Measurements from ENCODE around the gene SAFB2.

SAFB2 gene

GRCh38 chr19:5622465-5623396 is at the start of gene SAFB2, which contains the start of gene SAFB:
TSS of gene SAFB2 (minus strand) at chr19:5622776. CDS start at chr19:5622715, 61 bp downstream.
TSS of gene SAFB (plus strand) at chr19:5623083. CDS start at chr19:5623206, 123 bp downstream.
- Histone ChIP-seq H3K9ac (ENCODE audit: low read depth in 1 of 2, low read length in 2 of 2) (peak within 1 kb of the TSS; percentile 90 to 97), H3K4me3 (ENCODE audit: low read length in 2 of 2) (peak within 1 kb of the TSS; percentile 96 to 98), H3K27ac (ENCODE audit: low read depth in 2 of 2, low read length in 2 of 2) (peak within 1 kb of the TSS; percentile 96), H3K9me3 (ENCODE audit: control insufficient read depth in 2 of 2, low read length in 2 of 2) (no peaks in the 10 kb centered on the region), H3K36me3 (ENCODE audit: control insufficient read depth in 2 of 2, insufficient read depth in 2 of 2, low read length in 2 of 2) (peaks cover 35 to 51% of the 10 kb centered on the region in 2 donors), H3K27me3 (ENCODE audit: control insufficient read depth in 2 of 2, insufficient read depth in 2 of 2, low read length in 2 of 2) (no peaks in the 10 kb centered on the region), H3K4me1 (ENCODE audit: control insufficient read depth in 2 of 2, insufficient read depth in 2 of 2, low read length in 2 of 2) (peaks cover 27 to 32% of the 10 kb centered on the region in 2 donors)

GRCh38 chr19:5671600-5671999 is 49.0 kb upstream of the SAFB2 start:
- Histone ChIP-seq H3K36me3 (ENCODE audit: control insufficient read depth in 2 of 2, insufficient read depth in 2 of 2, low read length in 2 of 2) (peaks cover 27 to 30% of the 10 kb centered on the region in 2 donors), H3K9me3 (ENCODE audit: control insufficient read depth in 2 of 2, low read length in 2 of 2) (no peaks in the 10 kb centered on the region), H3K4me3 (ENCODE audit: low read length in 2 of 2) (no peak overlapping the region)

GRCh38 chr19:5669212-5669611 is 46.6 kb upstream of the SAFB2 start:
- Histone ChIP-seq H3K27ac (ENCODE audit: low read depth in 2 of 2, low read length in 2 of 2) (no peak overlapping the region), H3K9me3 (ENCODE audit: control insufficient read depth in 2 of 2, low read length in 2 of 2) (no peaks in the 10 kb centered on the region), H3K4me3 (ENCODE audit: low read length in 2 of 2) (no peak overlapping the region), H3K9ac (ENCODE audit: low read depth in 1 of 2, low read length in 2 of 2) (no peak overlapping the region), H3K36me3 (ENCODE audit: control insufficient read depth in 2 of 2, insufficient read depth in 2 of 2, low read length in 2 of 2) (peaks cover 50 to 54% of the 10 kb centered on the region in 2 donors), H3K4me1 (ENCODE audit: control insufficient read depth in 2 of 2, insufficient read depth in 2 of 2, low read length in 2 of 2) (no peaks in the 10 kb centered on the region), H3K27me3 (ENCODE audit: control insufficient read depth in 2 of 2, insufficient read depth in 2 of 2, low read length in 2 of 2) (no peaks in the 10 kb centered on the region)

More at GRCh38 chr19:5671600-5671999, 49.0 kb upstream of the SAFB2 start:
- H3K9ac ChIP-seq (ENCODE audit: low read depth in 1 of 2, low read length in 2 of 2), result no peak overlapping the region
- H3K27ac ChIP-seq (ENCODE audit: low read depth in 2 of 2, low read length in 2 of 2), result no peak overlapping the region
- H3K27me3 ChIP-seq (ENCODE audit: control insufficient read depth in 2 of 2, insufficient read depth in 2 of 2, low read length in 2 of 2), result no peaks in the 10 kb centered on the region
- peaks cover 1 to 5% of the 10 kb centered on the region in 2 donors for H3K4me1 ChIP-seq (ENCODE audit: control insufficient read depth in 2 of 2, insufficient read depth in 2 of 2, low read length in 2 of 2)

GRCh38 chr19:5667751-5668271 is 45.2 kb upstream of the SAFB2 start:
- H3K27me3 ChIP-seq (ENCODE audit: control insufficient read depth in 2 of 2, insufficient read depth in 2 of 2, low read length in 2 of 2), result no peaks in the 10 kb centered on the region
- no peaks in the 10 kb centered on the region for H3K9me3 ChIP-seq (ENCODE audit: control insufficient read depth in 2 of 2, low read length in 2 of 2)
- H3K27ac ChIP-seq (ENCODE audit: low read depth in 2 of 2, low read length in 2 of 2), result no peak overlapping the region
- peaks cover 64 to 67% of the 10 kb centered on the region in 2 donors for H3K36me3 ChIP-seq (ENCODE audit: control insufficient read depth in 2 of 2, insufficient read depth in 2 of 2, low read length in 2 of 2)
- no peaks in the 10 kb centered on the region for H3K4me1 ChIP-seq (ENCODE audit: control insufficient read depth in 2 of 2, insufficient read depth in 2 of 2, low read length in 2 of 2)
- H3K9ac ChIP-seq (ENCODE audit: low read depth in 1 of 2, low read length in 2 of 2), result no peak overlapping the region
- H3K4me3 ChIP-seq (ENCODE audit: low read length in 2 of 2), result no peak overlapping the region

- Histone ChIP-seq H3K27ac (ENCODE audit: low read depth in 2 of 2, low read length in 2 of 2) (no peak overlapping the region), H3K36me3 (ENCODE audit: control insufficient read depth in 2 of 2, insufficient read depth in 2 of 2, low read length in 2 of 2) (peaks cover 69 to 71% of the 10 kb centered on the region in 2 donors), H3K9me3 (ENCODE audit: control insufficient read depth in 2 of 2, low read length in 2 of 2) (no peaks in the 10 kb centered on the region), H3K9ac (ENCODE audit: low read depth in 1 of 2, low read length in 2 of 2) (no peak overlapping the region), H3K4me3 (ENCODE audit: low read length in 2 of 2) (no peak overlapping the region), H3K27me3 (ENCODE audit: control insufficient read depth in 2 of 2, insufficient read depth in 2 of 2, low read length in 2 of 2) (no peaks in the 10 kb centered on the region), H3K4me1 (ENCODE audit: control insufficient read depth in 2 of 2, insufficient read depth in 2 of 2, low read length in 2 of 2) (no peaks in the 10 kb centered on the region)
Measured at GRCh38 chr19:5666921-5667610, 44.5 kb upstream of the SAFB2 start.

- Histone ChIP-seq H3K9ac (ENCODE audit: low read depth in 1 of 2, low read length in 2 of 2) (no peak overlapping the region), H3K4me1 (ENCODE audit: control insufficient read depth in 2 of 2, insufficient read depth in 2 of 2, low read length in 2 of 2) (no peaks in the 10 kb centered on the region), H3K27ac (ENCODE audit: low read depth in 2 of 2, low read length in 2 of 2) (no peak overlapping the region), H3K4me3 (ENCODE audit: low read length in 2 of 2) (no peak overlapping the region), H3K9me3 (ENCODE audit: control insufficient read depth in 2 of 2, low read length in 2 of 2) (no peaks in the 10 kb centered on the region), H3K36me3 (ENCODE audit: control insufficient read depth in 2 of 2, insufficient read depth in 2 of 2, low read length in 2 of 2) (peaks cover 74 to 80% of the 10 kb centered on the region in 2 donors), H3K27me3 (ENCODE audit: control insufficient read depth in 2 of 2, insufficient read depth in 2 of 2, low read length in 2 of 2) (no peaks in the 10 kb centered on the region)
Measured at GRCh38 chr19:5665781-5666513, 43.4 kb upstream of the SAFB2 start.

GRCh38 chr19:5664515-5664914 is 41.9 kb upstream of the SAFB2 start:
- Histone ChIP-seq H3K27me3 (ENCODE audit: control insufficient read depth in 2 of 2, insufficient read depth in 2 of 2, low read length in 2 of 2) (no peaks in the 10 kb centered on the region), H3K4me3 (ENCODE audit: low read length in 2 of 2) (no peak overlapping the region), H3K36me3 (ENCODE audit: control insufficient read depth in 2 of 2, insufficient read depth in 2 of 2, low read length in 2 of 2) (peaks cover 77 to 86% of the 10 kb centered on the region in 2 donors), H3K27ac (ENCODE audit: low read depth in 2 of 2, low read length in 2 of 2) (no peak overlapping the region), H3K9me3 (ENCODE audit: control insufficient read depth in 2 of 2, low read length in 2 of 2) (no peaks in the 10 kb centered on the region), H3K9ac (ENCODE audit: low read depth in 1 of 2, low read length in 2 of 2) (no peak overlapping the region), H3K4me1 (ENCODE audit: control insufficient read depth in 2 of 2, insufficient read depth in 2 of 2, low read length in 2 of 2) (no peaks in the 10 kb centered on the region)

GRCh38 chr19:5663904-5664303 is 41.3 kb upstream of the SAFB2 start:
- Histone ChIP-seq H3K36me3 (ENCODE audit: control insufficient read depth in 2 of 2, insufficient read depth in 2 of 2, low read length in 2 of 2) (peaks cover 73 to 81% of the 10 kb centered on the region in 2 donors), H3K4me1 (ENCODE audit: control insufficient read depth in 2 of 2, insufficient read depth in 2 of 2, low read length in 2 of 2) (no peaks in the 10 kb centered on the region), H3K9me3 (ENCODE audit: control insufficient read depth in 2 of 2, low read length in 2 of 2) (no peaks in the 10 kb centered on the region), H3K27ac (ENCODE audit: low read depth in 2 of 2, low read length in 2 of 2) (no peak overlapping the region), H3K4me3 (ENCODE audit: low read length in 2 of 2) (no peak overlapping the region), H3K9ac (ENCODE audit: low read depth in 1 of 2, low read length in 2 of 2) (no peak overlapping the region), H3K27me3 (ENCODE audit: control insufficient read depth in 2 of 2, insufficient read depth in 2 of 2, low read length in 2 of 2) (no peaks in the 10 kb centered on the region)

GRCh38 chr19:5661483-5661882 is 38.9 kb upstream of the SAFB2 start:
- H3K4me1 ChIP-seq (ENCODE audit: control insufficient read depth in 2 of 2, insufficient read depth in 2 of 2, low read length in 2 of 2), result no peaks in the 10 kb centered on the region
- no peak overlapping the region for H3K27ac ChIP-seq (ENCODE audit: low read depth in 2 of 2, low read length in 2 of 2)
- H3K9ac ChIP-seq (ENCODE audit: low read depth in 1 of 2, low read length in 2 of 2), result no peak overlapping the region
- H3K4me3 ChIP-seq (ENCODE audit: low read length in 2 of 2), result no peak overlapping the region
- H3K9me3 ChIP-seq (ENCODE audit: control insufficient read depth in 2 of 2, low read length in 2 of 2), result no peaks in the 10 kb centered on the region
- no peaks in the 10 kb centered on the region for H3K27me3 ChIP-seq (ENCODE audit: control insufficient read depth in 2 of 2, insufficient read depth in 2 of 2, low read length in 2 of 2)
- H3K36me3 ChIP-seq (ENCODE audit: control insufficient read depth in 2 of 2, insufficient read depth in 2 of 2, low read length in 2 of 2), result peaks cover 64 to 74% of the 10 kb centered on the region in 2 donors
